ENCODE data around the gene WNT7B. TPM values are rescaled to one million over a fixed set of nuclear protein-coding genes. Genes with fewer than 3 reads are reported as not detected.

WNT7B gene
- total RNA-seq, 4 donors from 2014 or later: 0.28 to 0.48 TPM; not detected in 2

- DNase-seq (ENCODE audit: low spot score) (peak; percentile 98), ATAC-seq (ENCODE audit: low FRiP score) (peak; percentile 31)
- TF ChIP-seq CTCF (IDR thresholded peaks at IDR 0.05): peak in 2 of 3 donors; percentile 92 to 95
Measured at GRCh38 chr22:45994491-45995404, 17.8 kb upstream of the WNT7B start.

- DNase-seq (ENCODE audit: low spot score) (no peak), ATAC-seq (ENCODE audit: low FRiP score) (no peak)
- TF ChIP-seq CTCF (IDR thresholded peaks at IDR 0.05): no peak
Measured at GRCh38 chr22:45993841-45994240, 16.9 kb upstream of the WNT7B start.

- ATAC-seq (ENCODE audit: low FRiP score) (no peak), DNase-seq (ENCODE audit: low spot score) (no peak)
- no peak for TF ChIP-seq CTCF (IDR thresholded peaks at IDR 0.05)
Measured at GRCh38 chr22:45993143-45993692, 16.3 kb upstream of the WNT7B start.

- no peak for TF ChIP-seq CTCF (IDR thresholded peaks at IDR 0.05)
- ATAC-seq (ENCODE audit: low FRiP score): no peak
Measured at GRCh38 chr22:45992737-45993136, 15.8 kb upstream of the WNT7B start.

GRCh38 chr22:45991098-45991497, 14.1 kb upstream of the WNT7B start:
- ATAC-seq (ENCODE audit: low FRiP score) (no peak), DNase-seq (ENCODE audit: low spot score) (no peak)
- TF ChIP-seq CTCF (IDR thresholded peaks at IDR 0.05): no peak

More at GRCh38 chr22:45992737-45993136, 15.8 kb upstream of the WNT7B start:
- DNase-seq (ENCODE audit: low spot score): no peak

GRCh38 chr22:45987136-45987861, 10.3 kb upstream of the WNT7B start:
- ATAC-seq (ENCODE audit: low FRiP score) (no peak), DNase-seq (ENCODE audit: low spot score) (no peak)
- no peak for TF ChIP-seq CTCF (IDR thresholded peaks at IDR 0.05)

Data from omental fat pad (tissue), 4 donors.